ENCODE measurements around the gene GGTLC2. TPM values are rescaled to one million over a fixed set of nuclear protein-coding genes. Genes with fewer than 3 reads are reported as not detected.

Gene GGTLC2
- total RNA-seq, 6 experiments from 2014 or later: not detected

DNA sequence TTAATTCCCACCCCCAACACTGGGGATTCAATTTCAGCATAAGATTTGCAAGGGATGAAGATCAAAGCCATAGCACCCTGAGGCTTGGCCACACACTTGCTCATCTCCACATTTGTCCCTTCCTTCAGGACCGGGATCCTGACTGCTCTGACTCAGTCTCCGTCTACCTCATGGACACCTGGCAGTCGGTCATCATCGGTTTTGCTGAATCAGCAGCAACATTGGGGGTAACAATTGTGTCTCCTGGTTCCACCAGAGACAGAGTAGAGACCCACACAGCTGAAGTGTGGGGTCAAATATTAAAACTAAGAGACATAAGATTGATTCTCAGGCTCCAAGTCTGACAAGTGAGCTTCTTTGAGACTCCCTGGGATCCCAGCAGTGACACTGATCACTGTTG lies 34.6 kb downstream of the GGTLC2 start:
- Mint-ChIP-seq H3K4me1 (ENCODE audit: low read depth) (no peaks in the 10 kb centered on the region; the same call in 1 of the 2 replicates), H3K27ac (no peak overlapping the region), H3K36me3 (ENCODE audit: low read depth) (no peaks in the 10 kb centered on the region), H3K4me3 (no peak overlapping the region), H3K27me3 (ENCODE audit: insufficient read depth) (peaks cover 8% of the 10 kb centered on the region), H3K9me3 (peaks cover 4% of the 10 kb centered on the region)
- TF ChIP-seq, protein P1, sequence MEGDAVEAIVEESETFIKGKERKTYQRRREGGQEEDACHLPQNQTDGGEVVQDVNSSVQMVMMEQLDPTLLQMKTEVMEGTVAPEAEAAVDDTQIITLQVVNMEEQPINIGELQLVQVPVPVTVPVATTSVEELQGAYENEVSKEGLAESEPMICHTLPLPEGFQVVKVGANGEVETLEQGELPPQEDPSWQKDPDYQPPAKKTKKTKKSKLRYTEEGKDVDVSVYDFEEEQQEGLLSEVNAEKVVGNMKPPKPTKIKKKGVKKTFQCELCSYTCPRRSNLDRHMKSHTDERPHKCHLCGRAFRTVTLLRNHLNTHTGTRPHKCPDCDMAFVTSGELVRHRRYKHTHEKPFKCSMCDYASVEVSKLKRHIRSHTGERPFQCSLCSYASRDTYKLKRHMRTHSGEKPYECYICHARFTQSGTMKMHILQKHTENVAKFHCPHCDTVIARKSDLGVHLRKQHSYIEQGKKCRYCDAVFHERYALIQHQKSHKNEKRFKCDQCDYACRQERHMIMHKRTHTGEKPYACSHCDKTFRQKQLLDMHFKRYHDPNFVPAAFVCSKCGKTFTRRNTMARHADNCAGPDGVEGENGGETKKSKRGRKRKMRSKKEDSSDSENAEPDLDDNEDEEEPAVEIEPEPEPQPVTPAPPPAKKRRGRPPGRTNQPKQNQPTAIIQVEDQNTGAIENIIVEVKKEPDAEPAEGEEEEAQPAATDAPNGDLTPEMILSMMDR (IDR thresholded peaks at IDR 0.05): no peak
- DNase-seq: no peak

DNA sequence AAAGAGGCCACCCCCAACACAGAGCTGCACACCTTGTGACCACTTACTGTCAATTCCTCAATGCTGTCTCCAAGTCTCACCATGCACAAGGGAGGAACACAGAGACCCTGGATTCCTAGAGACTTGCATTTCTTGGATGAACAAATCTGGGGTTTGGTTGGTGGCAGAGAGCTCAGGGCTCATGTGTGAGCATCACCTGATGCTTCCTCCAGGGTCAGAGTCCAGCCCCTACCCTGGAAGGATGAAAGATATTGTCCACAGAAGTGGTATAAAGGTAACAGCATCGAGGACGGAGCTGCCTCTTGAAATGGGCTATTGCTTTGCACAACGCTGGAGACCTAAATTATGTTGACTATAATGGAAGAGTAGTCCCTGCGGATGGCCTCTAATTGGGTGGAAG lies 36.0 kb downstream of the GGTLC2 start:
- Mint-ChIP-seq H3K36me3 (ENCODE audit: low read depth) (no peaks in the 10 kb centered on the region), H3K27me3 (ENCODE audit: insufficient read depth) (peaks cover 8% of the 10 kb centered on the region), H3K4me3 (no peak overlapping the region), H3K27ac (no peak overlapping the region), H3K9me3 (peaks cover 4% of the 10 kb centered on the region), H3K4me1 (ENCODE audit: low read depth) (no peaks in the 10 kb centered on the region; the same call in 1 of the 2 replicates)
- DNase-seq: no peak
- TF ChIP-seq, protein P1 (IDR thresholded peaks at IDR 0.05): no peak

DNA sequence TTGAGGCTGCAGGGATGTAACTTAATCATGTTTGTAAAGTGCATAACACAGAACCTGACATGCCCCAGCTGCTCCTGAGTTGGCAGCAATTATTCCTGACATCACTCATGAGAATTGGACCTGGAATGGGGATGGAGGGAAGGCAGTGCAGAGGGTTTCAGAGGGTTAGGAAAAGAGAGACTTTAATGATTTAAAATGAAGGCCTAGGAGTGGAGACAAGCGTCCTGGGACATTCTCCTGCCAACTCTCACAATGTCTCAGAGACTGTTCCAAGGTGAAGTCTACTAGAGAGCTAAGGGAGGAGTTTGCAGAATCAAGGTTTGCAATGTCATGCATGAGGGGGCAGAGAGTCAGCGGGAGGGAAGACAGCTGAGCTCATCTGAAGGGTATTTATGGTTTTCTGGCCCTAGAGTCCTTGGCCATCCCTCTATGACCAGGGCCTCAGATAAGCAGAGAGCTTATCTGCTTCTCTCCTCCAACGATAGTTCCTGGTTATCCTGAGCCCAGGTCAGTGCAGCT lies 36.9 kb downstream of the GGTLC2 start:
- Mint-ChIP-seq H3K36me3 (ENCODE audit: low read depth) (no peaks in the 10 kb centered on the region), H3K27ac (no peak overlapping the region), H3K4me3 (no peak overlapping the region), H3K27me3 (ENCODE audit: insufficient read depth) (peaks cover 8% of the 10 kb centered on the region), H3K9me3 (peaks cover 4% of the 10 kb centered on the region), H3K4me1 (ENCODE audit: low read depth) (no peaks in the 10 kb centered on the region; the same call in 1 of the 2 replicates)
- TF ChIP-seq, protein P1 (IDR thresholded peaks at IDR 0.05): no peak
- DNase-seq: no peak

DNA sequence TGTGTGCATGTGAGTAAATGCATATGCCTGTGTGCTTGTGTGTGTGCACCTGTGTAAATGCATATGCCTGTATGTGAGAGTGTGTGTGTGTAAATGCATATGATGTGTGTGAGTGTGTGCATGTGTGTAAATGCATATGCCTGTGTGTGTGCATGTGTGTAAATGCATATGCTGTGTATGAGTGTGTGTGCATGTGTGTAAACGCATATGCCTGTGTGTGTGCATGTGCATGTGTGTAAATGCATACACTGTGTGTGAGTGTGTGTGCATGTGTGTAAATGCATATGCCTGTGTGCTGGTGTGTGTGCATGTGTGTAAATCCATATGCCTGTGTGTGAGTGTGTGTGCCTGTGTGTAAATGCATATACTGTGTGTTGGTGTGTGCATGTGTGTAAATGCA lies 37.8 kb downstream of the GGTLC2 start:
- DNase-seq: no peak
- Mint-ChIP-seq H3K4me1 (ENCODE audit: low read depth) (no peaks in the 10 kb centered on the region; the same call in 1 of the 2 replicates), H3K4me3 (no peak overlapping the region), H3K9me3 (peaks cover 4% of the 10 kb centered on the region), H3K27ac (no peak overlapping the region), H3K27me3 (ENCODE audit: insufficient read depth) (peaks cover 8% of the 10 kb centered on the region), H3K36me3 (ENCODE audit: low read depth) (no peaks in the 10 kb centered on the region)
- TF ChIP-seq, protein P1 (IDR thresholded peaks at IDR 0.05): no peak

DNA sequence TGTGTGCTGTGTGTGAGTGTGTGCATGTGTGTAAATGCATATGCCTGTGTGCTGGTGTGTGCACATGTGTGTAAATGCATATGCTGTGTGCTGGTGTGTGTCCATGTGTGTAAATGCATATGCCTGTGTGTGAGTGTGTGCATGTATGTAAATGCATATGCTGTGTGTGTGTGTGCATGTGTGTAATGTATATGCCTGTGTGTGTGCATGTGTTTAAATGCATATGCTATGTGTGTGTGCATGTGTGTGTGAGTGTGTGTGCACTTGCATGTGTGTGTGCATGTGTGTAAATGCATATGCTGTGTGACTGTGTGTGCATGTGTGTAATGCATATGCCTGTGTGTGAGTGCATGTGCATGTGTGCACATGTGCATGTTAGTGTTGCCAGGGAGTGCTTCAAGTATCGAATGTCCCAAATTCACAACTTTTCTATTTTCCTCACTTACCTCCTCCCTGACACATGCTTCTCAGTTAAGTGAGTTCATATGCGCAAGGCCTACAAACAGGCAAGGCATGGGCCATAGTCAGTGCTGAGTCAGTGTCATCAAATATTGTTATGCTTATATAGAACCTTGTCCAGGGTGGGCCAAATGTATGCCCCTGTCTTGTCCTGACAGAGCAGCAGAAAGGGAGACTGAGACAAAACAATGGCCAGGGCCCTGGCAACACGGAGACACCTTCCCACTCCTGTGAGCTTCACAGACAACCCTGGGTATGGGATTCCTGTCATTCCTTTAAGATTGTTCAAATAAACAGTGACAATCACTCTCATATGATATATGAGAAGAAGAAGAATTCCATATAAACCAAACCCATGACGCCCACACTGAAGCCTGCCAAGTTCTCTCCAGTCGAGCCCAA lies 38.6 kb downstream of the GGTLC2 start:
- TF ChIP-seq, protein P1 (IDR thresholded peaks at IDR 0.05): no peak
- H3K4me3 Mint-ChIP-seq: no peak overlapping the region; the same call in 1 of the 2 replicates
- H3K9me3 Mint-ChIP-seq: peaks cover 4% of the 10 kb centered on the region
- no peak for DNase-seq
- no peaks in the 10 kb centered on the region; the same call in 1 of the 2 replicates for H3K4me1 Mint-ChIP-seq (ENCODE audit: low read depth)
- H3K36me3 Mint-ChIP-seq (ENCODE audit: low read depth): no peaks in the 10 kb centered on the region
- no peak overlapping the region for H3K27ac Mint-ChIP-seq
- peaks cover 13% of the 10 kb centered on the region for H3K27me3 Mint-ChIP-seq (ENCODE audit: insufficient read depth)
